GM18861 (cell line): ENCODE data around the gene TAF1.
"Not testable (repeated sequence)": the region's sequence is repeated elsewhere in the genome, so short reads cannot be mapped to it uniquely, and the experiment has no call there.

Experiments used
- ATAC-seq: cut with Tn5 transposase; IDR thresholded peaks from one replicate; pipeline ENCODE4 v1.9.1; 2021; ENCODE audit not compliant: unreplicated experiment

Gene TAF1

DNA sequence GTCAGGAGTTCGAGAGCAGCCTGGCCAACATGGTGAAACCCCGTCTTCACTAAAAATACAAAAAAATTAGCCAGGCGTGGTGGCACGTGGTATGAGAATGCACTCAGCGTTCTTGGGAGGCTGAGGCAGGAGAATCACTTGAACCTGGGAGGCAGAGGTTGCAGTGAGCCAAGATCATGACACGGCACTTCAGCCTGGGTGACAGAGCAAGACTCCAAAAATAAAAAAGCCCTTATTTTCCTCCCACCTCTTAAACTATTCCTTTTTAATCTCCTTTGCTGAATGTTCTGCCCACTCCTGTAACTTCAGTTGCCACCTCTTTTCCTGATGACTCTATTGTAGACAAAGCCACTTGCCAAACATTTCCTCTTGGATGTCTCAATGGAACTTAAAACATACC, 72.6 kb downstream of the TAF1 start:
- no peak for ATAC-seq

DNA sequence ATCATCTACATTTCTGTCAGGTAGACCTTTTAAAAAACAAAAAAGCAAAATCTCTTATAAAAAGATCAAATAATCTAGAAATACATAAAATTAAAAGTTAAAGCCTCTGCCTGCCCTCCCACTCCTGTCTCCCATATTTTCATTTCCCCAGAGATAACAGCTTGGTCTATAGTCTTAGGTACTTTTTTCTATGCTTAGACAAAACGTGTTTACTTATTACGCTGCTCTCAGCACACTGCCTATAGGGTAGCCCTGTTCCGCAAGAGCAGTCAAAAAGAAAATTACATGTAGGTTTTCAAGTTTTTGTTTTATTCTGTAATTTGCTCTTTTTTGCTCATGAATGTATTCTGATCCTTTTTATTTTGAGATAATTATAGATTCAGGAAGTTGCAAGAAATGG, 73.3 kb downstream of the TAF1 start:
- no peak for ATAC-seq

GRCh38 chrX:71439896-71440295, 73.7 kb downstream of the TAF1 start:
- no peak for ATAC-seq

- ATAC-seq: no peak
Measured at GRCh38 chrX:71440401-71440800, 74.2 kb downstream of the TAF1 start.

DNA sequence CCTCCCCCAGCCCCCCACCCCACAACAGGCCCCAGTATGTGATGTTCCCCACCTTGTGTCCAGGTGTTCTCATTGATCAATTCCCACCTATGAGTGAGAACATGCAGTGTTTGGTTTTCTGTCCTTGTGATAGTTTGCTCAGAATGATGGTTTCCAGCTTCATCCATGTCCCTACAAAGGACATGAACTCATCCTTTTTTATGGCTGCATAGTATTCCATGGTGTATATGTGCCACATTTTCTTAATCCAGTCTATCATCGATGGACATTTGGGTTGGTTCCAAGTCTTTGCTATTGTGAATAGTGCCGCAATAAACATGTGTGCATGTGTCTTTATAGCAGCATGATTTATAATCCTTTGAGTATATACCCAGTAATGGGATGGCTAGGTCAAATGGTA, 75.7 kb downstream of the TAF1 start:
- not testable (repeated sequence) for ATAC-seq

- no peak for ATAC-seq
Measured at GRCh38 chrX:71450433-71451106, 84.4 kb downstream of the TAF1 start.

GRCh38 chrX:71451518-71451917, 85.4 kb downstream of the TAF1 start:
- not testable (repeated sequence) for ATAC-seq

- no peak for ATAC-seq
Measured at GRCh38 chrX:71453056-71453455, 86.9 kb downstream of the TAF1 start.

DNA sequence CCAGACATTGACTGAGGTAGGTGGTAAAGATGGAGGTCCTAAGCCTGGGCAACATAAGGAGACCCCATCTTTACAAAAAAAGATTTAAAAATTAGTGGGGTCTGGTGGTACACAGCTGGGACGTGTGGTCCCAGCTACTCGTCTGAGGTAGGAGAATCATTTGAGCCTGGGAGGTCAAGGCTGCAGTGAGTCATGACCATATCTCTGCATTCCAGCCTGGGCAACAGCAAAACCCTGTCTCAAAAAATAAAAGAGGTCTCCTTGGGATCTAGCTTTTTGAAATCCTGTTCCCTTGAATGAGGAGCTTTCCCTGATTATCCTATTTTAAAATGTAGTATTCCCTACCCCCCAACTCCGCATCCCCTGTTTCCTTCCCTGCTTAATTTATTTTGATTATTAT, 88.1 kb downstream of the TAF1 start:
- no peak for ATAC-seq

- no peak for ATAC-seq
Measured at GRCh38 chrX:71458866-71459265, 92.7 kb downstream of the TAF1 start.

DNA sequence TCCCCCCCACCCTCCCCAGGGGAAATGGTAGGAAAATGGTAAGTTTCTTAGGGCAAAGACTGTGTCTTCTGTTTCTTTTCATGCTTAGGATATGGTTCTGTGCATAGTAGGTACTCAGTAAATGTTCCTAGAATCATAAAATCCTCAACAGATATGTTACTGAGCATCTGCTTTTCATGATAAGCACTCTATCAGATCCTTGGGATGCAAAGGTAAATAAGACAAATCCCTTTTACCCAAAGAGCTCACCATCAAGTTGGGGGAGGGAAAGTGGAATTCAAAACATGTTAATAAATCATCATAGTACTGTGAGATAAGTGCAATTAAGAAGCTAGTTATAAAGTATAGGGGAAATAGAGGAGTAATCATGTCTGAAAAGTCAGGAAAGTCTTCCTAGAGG, 98.8 kb downstream of the TAF1 start:
- no peak for ATAC-seq

DNA sequence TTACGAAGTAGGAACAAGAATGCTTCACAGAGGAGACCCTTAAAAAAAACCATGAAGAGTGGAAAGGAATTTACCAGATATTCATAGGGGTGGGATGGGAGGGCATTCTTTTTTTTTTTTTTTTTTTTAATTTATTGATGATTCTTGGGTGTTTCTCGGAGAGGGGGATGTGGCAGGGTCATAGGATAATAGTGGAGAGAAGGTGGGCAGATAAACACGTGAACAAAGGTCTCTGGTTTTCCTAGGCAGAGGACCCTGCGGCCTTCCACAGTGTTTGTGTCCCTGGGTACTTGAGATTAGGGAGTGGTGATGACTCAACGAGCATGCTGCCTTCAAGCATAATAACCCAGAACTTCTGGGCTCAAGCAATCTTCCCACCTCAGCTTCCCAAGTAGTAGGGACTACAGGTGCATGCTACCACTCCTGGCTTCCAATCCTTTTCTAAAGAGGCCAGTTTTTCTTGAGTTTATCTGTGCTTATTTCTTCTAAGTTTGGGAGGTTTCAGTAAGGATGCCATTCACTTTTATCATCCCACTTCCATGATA, 100.9 kb downstream of the TAF1 start:
- no peak for ATAC-seq

DNA sequence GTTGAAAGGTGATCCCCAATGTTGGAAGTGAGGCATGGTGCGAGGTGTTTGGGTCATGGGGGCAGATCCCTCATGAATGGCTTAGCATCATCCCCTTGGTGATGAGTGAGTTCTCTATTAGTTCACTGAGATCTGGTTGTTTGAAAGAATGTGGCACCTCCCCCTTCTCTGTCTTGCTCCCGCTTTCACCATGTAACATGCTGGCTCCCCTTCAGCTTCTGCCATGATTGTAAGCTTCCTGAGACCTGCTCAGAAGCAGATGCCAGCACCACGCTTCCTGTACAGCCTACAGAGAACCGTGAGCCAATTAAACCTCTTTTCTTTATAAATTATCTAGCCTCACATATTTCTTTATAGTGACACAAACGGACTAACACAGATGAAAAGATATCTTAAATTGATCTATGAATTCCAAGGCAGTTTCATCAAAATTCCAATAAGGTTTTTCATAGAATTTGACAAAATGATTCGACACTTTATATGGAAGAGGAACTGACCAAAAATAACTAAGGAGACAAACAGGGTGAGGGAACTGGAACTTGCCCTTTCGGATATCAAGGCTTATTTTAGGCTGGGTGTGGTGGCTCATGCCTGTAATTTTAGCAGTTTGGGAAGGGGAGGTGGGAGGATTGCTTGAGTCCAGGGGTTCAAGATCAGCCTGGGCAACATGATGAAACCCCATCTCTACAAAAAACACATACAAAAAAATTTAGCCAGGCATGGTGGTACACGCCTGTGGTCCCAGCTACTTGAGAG, 109.8 kb downstream of the TAF1 start:
- no peak for ATAC-seq

DNA sequence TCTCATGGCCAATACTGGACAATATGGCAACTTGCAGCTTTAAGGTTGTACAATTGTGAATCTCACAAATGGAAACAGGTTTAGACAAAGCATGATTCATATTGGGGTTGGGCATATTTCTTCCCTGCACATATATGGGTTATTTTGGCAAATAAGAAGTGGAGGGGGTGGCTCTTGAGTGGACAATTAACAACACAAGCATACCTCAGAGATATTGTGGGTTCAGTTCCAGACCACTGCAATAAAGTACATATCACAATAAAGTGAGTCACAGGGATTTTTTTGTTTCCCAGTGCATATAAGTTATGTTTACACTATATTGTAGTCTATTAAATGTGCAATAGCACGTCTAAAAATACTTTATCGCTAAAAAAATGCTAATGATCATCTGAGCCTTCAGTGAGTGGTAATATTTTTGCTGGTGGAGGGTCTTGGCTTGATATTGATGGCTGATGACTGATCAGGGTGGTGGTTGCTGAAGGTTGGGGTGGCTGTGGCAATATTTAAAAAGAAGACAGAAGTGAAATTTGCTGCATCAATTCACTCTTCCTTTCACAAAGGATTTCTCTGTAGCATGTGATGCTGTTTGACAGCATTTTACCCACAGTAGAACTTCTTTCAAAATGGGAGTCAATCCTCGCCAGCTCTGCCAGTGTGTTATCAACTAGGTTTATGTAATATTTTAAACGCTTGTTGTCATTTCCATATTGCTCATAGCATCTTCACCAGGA, 116.2 kb downstream of the TAF1 start:
- ATAC-seq: no peak

GRCh38 chrX:71487814-71488213, 121.7 kb downstream of the TAF1 start:
- no peak for ATAC-seq

DNA sequence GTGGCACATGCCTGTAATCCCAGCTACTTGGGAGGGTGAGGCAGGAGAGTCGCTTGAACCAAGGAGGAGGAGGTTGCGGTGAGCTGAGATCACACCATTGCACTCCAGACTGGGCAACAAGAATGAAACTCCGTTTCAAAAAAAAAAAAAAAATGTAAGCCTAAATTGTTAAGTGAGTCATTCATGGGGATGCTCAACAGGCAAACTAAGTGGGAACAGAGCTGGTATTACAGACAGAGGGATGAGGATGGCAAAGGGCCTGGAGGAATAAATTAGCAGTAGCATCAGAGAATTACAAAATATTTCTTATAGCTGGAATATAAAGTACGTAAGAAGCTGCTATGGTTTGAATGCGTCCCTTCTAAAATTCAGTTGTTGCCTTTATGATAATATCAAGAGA, 123.4 kb downstream of the TAF1 start:
- no peak for ATAC-seq

DNA sequence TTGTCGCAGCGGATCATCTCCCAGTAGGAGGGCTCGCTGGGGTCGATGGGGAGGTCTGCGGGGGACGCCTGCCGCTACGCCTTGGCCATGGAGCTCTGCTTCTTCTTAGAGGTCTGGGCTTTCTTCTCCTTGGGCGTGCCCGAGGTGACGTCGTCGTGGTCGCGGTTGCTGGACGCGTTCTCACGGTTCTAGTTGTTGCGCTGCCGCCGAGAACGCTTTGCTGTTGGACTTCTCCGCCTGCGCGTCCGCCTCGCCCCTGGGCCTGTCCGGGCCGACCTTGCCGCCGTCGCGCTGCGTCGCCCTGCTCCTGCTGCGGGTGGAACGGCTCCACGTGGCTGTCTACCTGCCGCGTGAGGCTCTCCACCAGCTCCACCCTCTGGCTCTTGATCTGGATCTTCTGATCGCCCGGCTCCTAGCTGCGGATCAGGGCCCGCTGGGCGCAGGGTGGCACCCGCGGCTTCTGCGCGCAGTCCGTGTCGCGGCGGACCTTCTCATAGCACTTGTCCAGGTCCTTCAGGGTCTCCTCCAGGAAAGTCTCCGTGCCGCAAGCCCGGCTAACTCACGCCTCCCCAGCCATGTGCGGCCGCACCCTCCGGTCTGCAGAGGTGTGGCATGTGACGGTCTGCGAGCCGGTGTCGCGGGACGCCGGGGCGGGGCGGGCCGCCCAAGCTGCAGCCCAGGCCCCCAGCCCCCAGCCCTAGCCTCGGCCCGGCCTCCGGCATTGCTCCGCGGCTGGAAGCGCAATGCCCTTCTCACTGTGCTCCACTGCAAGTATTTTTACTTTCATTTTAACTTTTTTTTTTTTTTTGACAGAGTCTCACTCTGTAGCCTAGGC, 126.3 kb downstream of the TAF1 start:
- ATAC-seq: no peak

- ATAC-seq: no peak
Measured at GRCh38 chrX:71493111-71493613, 127.0 kb downstream of the TAF1 start.

DNA sequence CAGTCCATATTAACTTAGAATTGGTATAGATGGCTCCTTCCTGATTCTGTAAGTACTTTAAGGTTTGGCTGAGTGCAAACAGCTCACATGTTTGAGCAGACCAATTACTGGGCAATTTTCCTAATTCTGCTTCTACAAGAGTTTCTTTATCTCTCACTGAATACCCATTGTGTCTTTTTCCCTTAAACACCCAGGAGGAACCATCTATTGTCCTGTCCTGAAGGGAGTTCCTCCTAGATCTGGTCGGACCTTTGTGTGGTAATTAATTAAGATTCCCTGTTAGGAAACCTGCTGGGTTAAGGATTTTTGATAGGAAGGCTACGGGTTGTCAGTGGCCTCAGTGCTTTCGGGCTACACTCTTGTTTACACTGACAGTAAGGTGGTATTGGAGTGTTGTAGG, 129.8 kb downstream of the TAF1 start:
- ATAC-seq: not testable (repeated sequence)

DNA sequence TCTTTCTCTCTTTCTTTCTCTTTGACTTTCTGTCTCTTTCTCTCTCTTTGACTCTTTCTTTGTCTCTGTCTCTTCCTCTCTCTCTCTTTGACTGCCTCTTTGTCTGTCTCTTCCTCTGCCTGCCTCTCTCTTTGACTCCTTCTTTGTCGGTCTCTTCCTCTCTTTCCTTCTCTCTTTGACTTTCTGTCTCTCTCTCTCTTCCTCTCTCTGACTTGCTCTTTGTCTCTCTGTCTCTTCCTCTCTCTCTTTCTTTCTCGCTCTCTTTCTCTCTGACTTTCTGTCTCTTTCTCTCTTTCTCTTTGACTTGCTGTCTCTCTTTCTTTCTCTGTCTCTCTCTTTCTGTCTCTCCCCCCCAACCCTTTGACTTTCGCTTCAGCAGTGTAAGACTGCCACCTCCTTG, 130.3 kb downstream of the TAF1 start:
- ATAC-seq: no peak

DNA sequence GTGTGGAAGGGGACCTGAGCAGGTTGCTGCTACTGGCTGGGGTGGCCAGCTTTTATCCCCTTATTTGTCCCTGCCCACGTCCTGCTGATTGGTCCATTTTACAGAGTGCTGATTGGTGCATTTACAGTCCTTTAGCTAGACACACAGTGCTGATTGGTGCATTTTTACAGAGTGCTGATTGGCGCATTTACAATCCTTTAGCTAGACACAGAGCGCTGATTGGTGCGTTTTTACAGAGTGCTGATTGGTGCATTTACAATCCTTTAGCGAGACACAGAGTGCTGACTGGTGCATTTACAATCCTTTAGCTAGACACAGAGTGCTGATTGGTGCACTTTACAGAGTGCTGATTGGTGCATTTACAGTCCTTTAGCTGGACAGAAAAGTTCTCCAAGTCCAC, 135.9 kb downstream of the TAF1 start:
- not testable (repeated sequence) for ATAC-seq
